Measurements from ENCODE around the gene TBC1D30. TPM values are rescaled to one million over a fixed set of nuclear protein-coding genes. Genes with fewer than 3 reads are reported as not detected.
"Not testable (repeated sequence)": the region's sequence is repeated elsewhere in the genome, so short reads cannot be mapped to it uniquely, and the experiment has no call there.

The TBC1D30 gene
- total RNA-seq, 1 experiment from 2014 or later, result 8.6 TPM

GRCh38 chr12:64840119-64840518, 15.7 kb downstream of the TBC1D30 start:
- Histone ChIP-seq H3K4me3 (no peak overlapping the region), H3K27ac (no peak overlapping the region), H2AFZ (no peak overlapping the region), H3K9me3 (ENCODE audit: insufficient read depth, low read depth) (no peaks in the 10 kb centered on the region), H3K4me2 (no peak overlapping the region), H3K9me2 (ENCODE audit: insufficient read depth) (no peaks in the 10 kb centered on the region), H3K27me3 (ENCODE audit: insufficient read depth, low read depth) (no peaks in the 10 kb centered on the region), H3K4me1 (replicated peaks; ENCODE audit: insufficient read depth) (0 out of 2 replicates have a peak, but pooled peaks cover 7% of the 10 kb centered on the region), H3K79me2 (ENCODE audit: low read depth) (no peaks in the 10 kb centered on the region), H3K36me3 (ENCODE audit: low read depth) (peaks cover 5% of the 10 kb centered on the region), H3F3A (ENCODE audit: insufficient read depth, low read depth) (no peaks in the 10 kb centered on the region), H4K20me1 (ENCODE audit: insufficient read depth) (no peaks in the 10 kb centered on the region)
- ChIA-PET CTCF (no interaction called here), POLR2A (ENCODE audit: unreplicated experiment) (no interaction called here)
- intact Hi-C loops (cut with micrococcal nuclease; ENCODE audit: unreplicated experiment), result no loop called here
- no peak for DNase-seq
- TF ChIP-seq CTCF (conservative IDR thresholded peaks at IDR 0.05) (no peak), EZH2 (IDR thresholded peaks at IDR 0.05; ENCODE audit: low read depth) (no peak)
- no TSS peak for BruUV-seq (replicated peaks)

- 0 out of 2 replicates have a peak, but pooled peaks cover 7% of the 10 kb centered on the region for H3K4me1 ChIP-seq (replicated peaks; ENCODE audit: insufficient read depth)
- H4K20me1 ChIP-seq (ENCODE audit: insufficient read depth), result no peaks in the 10 kb centered on the region
- H3K36me3 ChIP-seq (ENCODE audit: low read depth), result peaks cover 5% of the 10 kb centered on the region
- no peaks in the 10 kb centered on the region for H3K79me2 ChIP-seq (ENCODE audit: low read depth)
- H3K4me3 ChIP-seq, result no peak overlapping the region
- no peak overlapping the region for H2AFZ ChIP-seq
- no peak overlapping the region for H3K4me2 ChIP-seq
- CTCF ChIA-PET, result interaction anchor here (0.5 kb wide), 1 partner anchor 282 kb away, joined by 4 read pairs; no protein-coding TSS in a partner anchor
- DNase-seq, result no peak
- no peak overlapping the region for H3K27ac ChIP-seq
- no peak for TF ChIP-seq CTCF (conservative IDR thresholded peaks at IDR 0.05)
- no peak for TF ChIP-seq EZH2 (IDR thresholded peaks at IDR 0.05; ENCODE audit: low read depth)
- intact Hi-C loops (cut with micrococcal nuclease; ENCODE audit: unreplicated experiment), result no loop called here
- H3F3A ChIP-seq (ENCODE audit: insufficient read depth, low read depth), result no peaks in the 10 kb centered on the region
- no peaks in the 10 kb centered on the region for H3K9me2 ChIP-seq (ENCODE audit: insufficient read depth)
- BruUV-seq (replicated peaks), result no TSS peak
- POLR2A ChIA-PET (ENCODE audit: unreplicated experiment), result no interaction called here
- no peaks in the 10 kb centered on the region for H3K27me3 ChIP-seq (ENCODE audit: insufficient read depth, low read depth)
- no peaks in the 10 kb centered on the region for H3K9me3 ChIP-seq (ENCODE audit: insufficient read depth, low read depth)
Observed at GRCh38 chr12:64840949-64841717, 16.7 kb downstream of the TBC1D30 start.

- H3F3A ChIP-seq (ENCODE audit: insufficient read depth, low read depth); H3K9me2 ChIP-seq (ENCODE audit: insufficient read depth); H3K27ac ChIP-seq; H3K4me3 ChIP-seq; DNase-seq; POLR2A ChIA-PET (ENCODE audit: unreplicated experiment); intact Hi-C loops (cut with micrococcal nuclease; ENCODE audit: unreplicated experiment); H3K4me1 ChIP-seq (replicated peaks; ENCODE audit: insufficient read depth); CTCF ChIA-PET; H3K27me3 ChIP-seq (ENCODE audit: insufficient read depth, low read depth); H3K4me2 ChIP-seq; H3K9me3 ChIP-seq (ENCODE audit: insufficient read depth, low read depth); H3K79me2 ChIP-seq (ENCODE audit: low read depth); H4K20me1 ChIP-seq (ENCODE audit: insufficient read depth); BruUV-seq (replicated peaks); H3K36me3 ChIP-seq (ENCODE audit: low read depth); H2AFZ ChIP-seq: not testable (repeated sequence)
Observed at GRCh38 chr12:64848409-64848808, 24.0 kb downstream of the TBC1D30 start.

Data from PC-9 (cell line).